ENCODE results near the gene UTS2B. TPM values are rescaled to one million over a fixed set of nuclear protein-coding genes. Genes with fewer than 3 reads are reported as not detected.
A peak's percentile ranks its signal among the peaks of the same experiment; 100 is the strongest.

UTS2B gene
- total RNA-seq, 1 experiment from 2014 or later, result 0.26 TPM

DNA sequence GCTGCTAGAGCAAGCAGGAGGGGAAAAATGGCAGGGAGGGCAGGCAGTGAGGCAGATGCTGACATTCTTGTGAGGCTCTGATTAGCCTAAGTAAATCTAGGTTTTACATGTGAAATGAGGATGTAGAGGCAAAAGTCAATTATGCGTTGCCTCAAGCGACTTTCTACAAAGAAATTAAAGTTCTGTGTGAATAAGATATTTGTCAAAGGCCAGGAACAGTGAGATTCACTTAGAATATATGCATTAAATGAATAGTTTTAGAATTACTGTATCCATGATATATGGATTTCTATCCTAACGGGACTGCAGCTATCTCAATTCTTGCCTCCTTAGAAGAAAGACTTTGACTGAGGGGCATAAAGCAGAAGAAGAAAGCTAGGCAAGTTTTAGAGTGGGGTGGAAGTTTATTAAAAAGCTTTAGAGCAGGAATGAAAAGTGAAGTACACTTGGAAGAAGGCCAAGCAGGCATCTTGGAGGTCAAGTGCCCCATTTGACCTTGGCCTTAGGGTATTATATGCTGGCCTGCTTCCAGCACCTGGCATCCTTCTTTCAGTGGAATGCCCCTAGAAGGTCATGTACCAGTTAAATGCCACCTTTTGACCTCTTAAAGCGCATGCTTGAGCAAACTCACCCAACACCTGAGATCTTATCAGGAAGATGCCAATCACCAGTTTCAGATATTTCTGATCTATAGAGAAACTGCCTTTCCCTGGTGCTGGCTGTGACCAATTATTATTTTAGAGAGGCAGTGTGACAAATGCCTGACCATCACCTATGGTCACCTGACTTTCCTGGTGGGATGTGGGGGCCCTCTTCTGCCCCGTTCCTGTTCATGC is 93.1 kb downstream of the UTS2B start:
- ATAC-seq (0 out of 2 replicates have a peak, but pooled peaks have one; percentile 34), DNase-seq (ENCODE audit: low read depth, low spot score) (no peak)
- intact Hi-C loops (cut with micrococcal nuclease; ENCODE audit: unreplicated experiment) (no loop called here), in situ Hi-C loops (cut with HindIII; ENCODE audit: low pct_unique_long_range_greater_than_20kb, low sequenced_read_pairs) (no loop called here)
- BruUV-seq (replicated peaks), result no TSS peak
- no peak overlapping the region for H3K4me3 ChIP-seq (ENCODE audit: low read depth in 2 of 2, low read length in 2 of 2)
- no peaks in the 10 kb centered on the region for H3K27me3 ChIP-seq (ENCODE audit: control insufficient read depth, insufficient read depth, low read length)
- H3K27ac ChIP-seq (ENCODE audit: low read length), result no peak overlapping the region; the same call in 1 of the 2 replicates
- ChIA-PET CTCF (no interaction called here), POLR2A (no interaction called here)
- peaks cover 18% of the 10 kb centered on the region for H3K4me1 ChIP-seq (ENCODE audit: control insufficient read depth, insufficient read depth, low read length)
- TF ChIP-seq, protein P1, sequence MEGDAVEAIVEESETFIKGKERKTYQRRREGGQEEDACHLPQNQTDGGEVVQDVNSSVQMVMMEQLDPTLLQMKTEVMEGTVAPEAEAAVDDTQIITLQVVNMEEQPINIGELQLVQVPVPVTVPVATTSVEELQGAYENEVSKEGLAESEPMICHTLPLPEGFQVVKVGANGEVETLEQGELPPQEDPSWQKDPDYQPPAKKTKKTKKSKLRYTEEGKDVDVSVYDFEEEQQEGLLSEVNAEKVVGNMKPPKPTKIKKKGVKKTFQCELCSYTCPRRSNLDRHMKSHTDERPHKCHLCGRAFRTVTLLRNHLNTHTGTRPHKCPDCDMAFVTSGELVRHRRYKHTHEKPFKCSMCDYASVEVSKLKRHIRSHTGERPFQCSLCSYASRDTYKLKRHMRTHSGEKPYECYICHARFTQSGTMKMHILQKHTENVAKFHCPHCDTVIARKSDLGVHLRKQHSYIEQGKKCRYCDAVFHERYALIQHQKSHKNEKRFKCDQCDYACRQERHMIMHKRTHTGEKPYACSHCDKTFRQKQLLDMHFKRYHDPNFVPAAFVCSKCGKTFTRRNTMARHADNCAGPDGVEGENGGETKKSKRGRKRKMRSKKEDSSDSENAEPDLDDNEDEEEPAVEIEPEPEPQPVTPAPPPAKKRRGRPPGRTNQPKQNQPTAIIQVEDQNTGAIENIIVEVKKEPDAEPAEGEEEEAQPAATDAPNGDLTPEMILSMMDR (IDR thresholded peaks at IDR 0.05), result no peak
- TF ChIP-seq POLR2AphosphoS5 (IDR thresholded peaks at IDR 0.05; ENCODE audit: low read depth, low read length) (no peak), SIN3A (IDR thresholded peaks at IDR 0.05; ENCODE audit: borderline replicate concordance, insufficient read depth, low read depth, low read length) (no peak), TCF7L2 (IDR thresholded peaks at IDR 0.05; ENCODE audit: low read depth, low read length) (no peak)
- TF ChIP-seq, protein P2, sequence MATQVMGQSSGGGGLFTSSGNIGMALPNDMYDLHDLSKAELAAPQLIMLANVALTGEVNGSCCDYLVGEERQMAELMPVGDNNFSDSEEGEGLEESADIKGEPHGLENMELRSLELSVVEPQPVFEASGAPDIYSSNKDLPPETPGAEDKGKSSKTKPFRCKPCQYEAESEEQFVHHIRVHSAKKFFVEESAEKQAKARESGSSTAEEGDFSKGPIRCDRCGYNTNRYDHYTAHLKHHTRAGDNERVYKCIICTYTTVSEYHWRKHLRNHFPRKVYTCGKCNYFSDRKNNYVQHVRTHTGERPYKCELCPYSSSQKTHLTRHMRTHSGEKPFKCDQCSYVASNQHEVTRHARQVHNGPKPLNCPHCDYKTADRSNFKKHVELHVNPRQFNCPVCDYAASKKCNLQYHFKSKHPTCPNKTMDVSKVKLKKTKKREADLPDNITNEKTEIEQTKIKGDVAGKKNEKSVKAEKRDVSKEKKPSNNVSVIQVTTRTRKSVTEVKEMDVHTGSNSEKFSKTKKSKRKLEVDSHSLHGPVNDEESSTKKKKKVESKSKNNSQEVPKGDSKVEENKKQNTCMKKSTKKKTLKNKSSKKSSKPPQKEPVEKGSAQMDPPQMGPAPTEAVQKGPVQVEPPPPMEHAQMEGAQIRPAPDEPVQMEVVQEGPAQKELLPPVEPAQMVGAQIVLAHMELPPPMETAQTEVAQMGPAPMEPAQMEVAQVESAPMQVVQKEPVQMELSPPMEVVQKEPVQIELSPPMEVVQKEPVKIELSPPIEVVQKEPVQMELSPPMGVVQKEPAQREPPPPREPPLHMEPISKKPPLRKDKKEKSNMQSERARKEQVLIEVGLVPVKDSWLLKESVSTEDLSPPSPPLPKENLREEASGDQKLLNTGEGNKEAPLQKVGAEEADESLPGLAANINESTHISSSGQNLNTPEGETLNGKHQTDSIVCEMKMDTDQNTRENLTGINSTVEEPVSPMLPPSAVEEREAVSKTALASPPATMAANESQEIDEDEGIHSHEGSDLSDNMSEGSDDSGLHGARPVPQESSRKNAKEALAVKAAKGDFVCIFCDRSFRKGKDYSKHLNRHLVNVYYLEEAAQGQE (IDR thresholded peaks at IDR 0.05; ENCODE audit: insufficient read depth in 1 of 2, low read depth in 2 of 2, low read length in 1 of 2), result no peak
- no peaks in the 10 kb centered on the region for H3K36me3 ChIP-seq (ENCODE audit: control insufficient read depth, insufficient read depth, low read length)
- no peaks in the 10 kb centered on the region; the same call in 1 of the 2 replicates for H3K9me3 ChIP-seq (ENCODE audit: control insufficient read depth, insufficient read depth, low read depth, low read length)

DNA sequence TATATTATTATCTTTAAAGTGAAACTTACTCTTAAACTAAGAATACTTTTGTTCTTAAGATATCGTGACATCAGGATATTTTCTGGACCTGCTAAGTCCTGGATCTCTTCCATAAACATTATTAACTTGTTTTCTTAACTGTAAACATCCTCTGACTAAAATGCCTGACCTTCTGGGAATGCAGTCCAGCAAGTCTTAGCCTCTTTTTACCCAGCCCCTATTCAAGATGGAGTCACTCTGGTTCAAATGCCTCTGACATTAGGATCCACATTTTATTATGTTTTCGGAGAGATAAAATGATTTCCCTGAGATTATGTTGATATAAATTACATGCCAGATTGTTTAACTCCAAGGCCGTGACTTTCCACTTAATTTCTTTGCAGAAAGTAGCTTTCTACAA is 93.7 kb downstream of the UTS2B start:
- no TSS peak for BruUV-seq (replicated peaks)
- Histone ChIP-seq H3K36me3 (ENCODE audit: control insufficient read depth, insufficient read depth, low read length) (no peaks in the 10 kb centered on the region), H3K4me3 (ENCODE audit: low read depth in 2 of 2, low read length in 2 of 2) (no peak overlapping the region), H3K9me3 (ENCODE audit: control insufficient read depth, insufficient read depth, low read depth, low read length) (no peaks in the 10 kb centered on the region; the same call in 1 of the 2 replicates), H3K27ac (ENCODE audit: low read length) (no peak overlapping the region), H3K27me3 (ENCODE audit: control insufficient read depth, insufficient read depth, low read length) (no peaks in the 10 kb centered on the region), H3K4me1 (ENCODE audit: control insufficient read depth, insufficient read depth, low read length) (peaks cover 18% of the 10 kb centered on the region)
- ATAC-seq (no peak), DNase-seq (ENCODE audit: low read depth, low spot score) (no peak)
- TF ChIP-seq, protein P1 (IDR thresholded peaks at IDR 0.05), result no peak
- TF ChIP-seq SIN3A (IDR thresholded peaks at IDR 0.05; ENCODE audit: borderline replicate concordance, insufficient read depth, low read depth, low read length) (no peak), POLR2AphosphoS5 (IDR thresholded peaks at IDR 0.05; ENCODE audit: low read depth, low read length) (no peak), TCF7L2 (IDR thresholded peaks at IDR 0.05; ENCODE audit: low read depth, low read length) (no peak)
- TF ChIP-seq, protein P2 (IDR thresholded peaks at IDR 0.05; ENCODE audit: insufficient read depth in 1 of 2, low read depth in 2 of 2, low read length in 1 of 2), result no peak
- in situ Hi-C loops (cut with HindIII; ENCODE audit: low pct_unique_long_range_greater_than_20kb, low sequenced_read_pairs), result no loop called here
- ChIA-PET CTCF (no interaction called here), POLR2A (no interaction called here)
- intact Hi-C loops (cut with micrococcal nuclease; ENCODE audit: unreplicated experiment), result no loop called here
